Mucosa of stomach (tissue), 1 donor: ENCODE results near the gene MBD4.

Source experiments
- H3K27me3 ChIP-seq: one replicate; pipeline ENCODE4 v1.7.0; 2013; ENCODE audit warnings: mild to moderate bottlenecking, low read length; ENCODE audit not compliant: control insufficient read depth, insufficient read depth
- H3K36me3 ChIP-seq: one replicate; pipeline ENCODE4 v1.7.0; 2013; ENCODE audit warnings: low read length; ENCODE audit not compliant: control insufficient read depth, insufficient read depth
- H3K4me1 ChIP-seq: one replicate; pipeline ENCODE4 v1.7.0; 2013; ENCODE audit warnings: mild to moderate bottlenecking, low read length; ENCODE audit not compliant: control insufficient read depth, insufficient read depth
- H3K4me3 ChIP-seq: one replicate; pipeline ENCODE4 v1.7.0; 2013; ENCODE audit warnings: low read length
- H3K9ac ChIP-seq: one replicate; pipeline ENCODE4 v1.7.0; 2013; ENCODE audit warnings: mild to moderate bottlenecking, low read length, moderate library complexity
- H3K9me3 ChIP-seq: one replicate; pipeline ENCODE4 v1.7.0; 2013; ENCODE audit warnings: mild to moderate bottlenecking, low read length, moderate library complexity; ENCODE audit not compliant: control insufficient read depth
- donor health status: Pancreatic carcinoma.

The MBD4 gene

DNA sequence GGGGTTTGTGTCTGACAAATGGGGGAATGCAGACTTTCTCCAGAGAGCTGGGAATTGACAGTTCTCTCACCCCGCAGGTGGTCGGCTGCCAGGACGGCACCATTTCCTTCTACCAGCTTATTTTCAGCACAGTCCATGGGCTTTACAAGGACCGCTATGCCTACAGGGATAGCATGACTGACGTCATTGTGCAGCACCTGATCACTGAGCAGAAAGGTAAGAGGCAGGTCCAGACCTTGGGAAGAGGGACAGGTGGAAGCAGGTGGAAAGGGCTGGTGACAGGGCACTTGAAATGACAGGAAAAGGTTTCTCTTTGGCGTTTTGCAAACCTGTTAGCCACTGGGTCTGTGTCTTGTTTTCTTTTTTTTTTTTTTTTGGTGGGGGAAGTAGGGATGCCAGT is 36.8 kb upstream of the MBD4 start:
- Histone ChIP-seq H3K36me3 (peaks cover 6% of the 10 kb centered on the region), H3K4me1 (no peaks in the 10 kb centered on the region), H3K27me3 (no peaks in the 10 kb centered on the region), H3K9ac (no peak overlapping the region), H3K9me3 (no peaks in the 10 kb centered on the region), H3K4me3 (no peak overlapping the region)

DNA sequence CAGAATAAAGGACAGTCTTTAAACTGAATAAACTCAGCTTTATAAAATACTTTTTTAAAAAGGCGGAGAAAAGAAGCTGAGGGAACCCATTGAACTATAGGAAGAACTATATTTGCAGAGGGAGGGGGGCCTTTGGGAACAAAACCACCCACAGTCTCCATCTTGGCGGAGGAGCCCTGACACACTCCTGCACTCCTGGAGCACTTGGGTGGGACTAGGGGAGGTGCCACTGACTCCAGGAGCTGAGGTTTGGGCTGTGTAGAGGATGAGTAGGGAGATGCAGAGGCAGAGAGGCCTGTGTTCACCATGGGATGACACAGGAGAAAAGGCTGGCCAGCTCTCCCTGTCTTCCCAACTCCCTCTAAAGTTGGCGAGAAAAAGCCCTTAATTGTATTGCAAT is 36.1 kb upstream of the MBD4 start:
- Histone ChIP-seq H3K9me3 (no peaks in the 10 kb centered on the region), H3K9ac (no peak overlapping the region), H3K4me1 (no peaks in the 10 kb centered on the region), H3K36me3 (peaks cover 9% of the 10 kb centered on the region), H3K27me3 (no peaks in the 10 kb centered on the region), H3K4me3 (no peak overlapping the region)

DNA sequence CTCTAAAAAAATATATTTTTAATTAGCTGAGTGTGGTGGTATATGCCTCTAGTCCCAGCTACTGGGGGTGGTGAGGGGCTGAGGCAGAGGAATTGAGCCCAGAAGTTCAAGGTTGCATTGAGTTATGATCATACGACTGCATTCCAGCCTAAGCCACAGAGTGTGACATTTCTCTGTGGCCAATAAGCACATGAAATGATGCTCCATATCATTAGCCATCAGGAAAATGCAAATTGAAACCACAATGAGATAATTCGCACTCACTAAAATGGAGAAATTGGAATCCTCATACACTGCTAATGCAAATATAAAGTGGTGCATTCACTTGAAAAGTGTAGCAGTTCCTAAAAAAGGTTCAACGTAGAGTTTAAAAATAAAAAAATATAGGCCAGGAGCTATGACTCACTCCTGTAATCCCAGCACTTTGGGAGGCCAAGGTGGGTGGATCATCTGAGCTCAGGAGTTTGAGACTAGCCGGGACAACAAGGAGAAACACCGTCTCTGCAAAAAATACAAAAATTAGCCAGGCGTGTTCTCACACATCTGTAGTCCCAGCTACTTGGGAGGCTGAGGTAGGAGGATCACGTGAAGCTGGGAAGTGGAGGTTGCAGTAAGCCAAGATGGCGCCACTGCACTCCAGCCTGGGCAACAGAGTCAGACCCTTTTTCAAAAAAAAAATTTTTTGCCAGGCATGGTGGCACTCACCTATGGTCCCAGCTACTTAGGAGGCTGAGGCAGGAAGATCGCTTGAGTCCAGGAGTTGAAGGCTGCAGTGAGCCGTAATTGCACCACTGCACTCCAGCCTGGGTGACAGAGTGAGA is 35.4 kb upstream of the MBD4 start:
- Histone ChIP-seq H3K9ac (no peak overlapping the region), H3K9me3 (no peaks in the 10 kb centered on the region), H3K4me3 (no peak overlapping the region), H3K4me1 (no peaks in the 10 kb centered on the region), H3K27me3 (no peaks in the 10 kb centered on the region), H3K36me3 (peaks cover 6% of the 10 kb centered on the region)

DNA sequence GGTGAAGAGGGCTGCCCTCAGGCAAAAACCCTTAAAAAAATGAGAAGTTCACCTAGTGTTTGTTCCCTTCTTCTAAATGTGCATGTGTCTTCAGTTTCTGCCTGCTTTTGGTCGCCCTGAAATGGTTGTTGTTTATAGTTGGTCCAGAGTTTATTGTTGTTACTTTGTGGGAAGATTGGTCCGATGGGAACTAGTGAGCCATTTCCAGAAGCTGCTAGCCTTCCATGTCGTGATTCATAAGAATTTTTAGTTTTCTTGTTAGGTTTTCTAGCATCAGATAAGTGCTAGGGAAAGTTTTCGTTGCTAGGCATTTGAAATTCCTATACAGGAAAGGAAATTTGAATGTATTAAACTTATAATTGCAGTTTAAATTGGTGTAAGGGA is 34.0 kb upstream of the MBD4 start:
- no peaks in the 10 kb centered on the region for H3K9me3 ChIP-seq
- H3K4me3 ChIP-seq = no peak overlapping the region
- H3K27me3 ChIP-seq = no peaks in the 10 kb centered on the region
- no peak overlapping the region for H3K9ac ChIP-seq
- peaks cover 11% of the 10 kb centered on the region for H3K4me1 ChIP-seq
- peaks cover 3% of the 10 kb centered on the region for H3K36me3 ChIP-seq

DNA sequence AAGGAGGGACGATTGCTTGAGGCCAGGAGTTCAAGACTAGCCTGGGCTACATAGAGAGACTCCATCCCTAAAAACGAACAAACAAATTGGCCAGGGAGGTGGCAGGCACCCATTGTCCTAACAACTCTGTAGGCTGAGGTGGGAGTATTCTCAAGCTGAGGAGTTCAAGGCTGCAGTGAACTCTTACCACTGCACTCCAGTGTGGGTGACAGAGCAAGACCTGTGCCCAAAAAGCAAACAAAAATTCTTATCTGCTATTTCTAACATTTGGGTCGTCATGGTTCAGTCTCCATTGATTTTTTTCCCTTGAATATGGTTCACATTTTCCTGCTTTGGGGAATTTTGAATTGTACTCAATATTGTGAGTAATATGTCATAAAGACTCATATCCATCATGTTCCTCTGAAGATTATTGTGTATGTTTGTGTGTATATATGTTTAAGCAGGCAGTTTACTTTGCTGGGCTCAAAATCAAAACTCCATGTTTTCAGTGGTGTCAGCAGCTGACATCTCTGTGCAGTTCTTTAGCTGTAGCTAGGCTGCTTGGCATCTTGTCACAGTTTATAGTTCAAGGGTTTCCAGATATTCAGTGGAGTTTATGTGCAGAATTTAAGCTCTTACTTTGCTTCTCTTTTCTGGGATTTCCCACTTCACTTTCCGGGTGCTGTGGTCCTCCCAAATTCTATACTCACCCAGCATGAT is 33.5 kb upstream of the MBD4 start:
- H3K4me1 ChIP-seq = peaks cover 16% of the 10 kb centered on the region
- H3K9me3 ChIP-seq = no peaks in the 10 kb centered on the region
- H3K36me3 ChIP-seq = peaks cover 3% of the 10 kb centered on the region
- no peaks in the 10 kb centered on the region for H3K27me3 ChIP-seq
- H3K9ac ChIP-seq = no peak overlapping the region
- no peak overlapping the region for H3K4me3 ChIP-seq

DNA sequence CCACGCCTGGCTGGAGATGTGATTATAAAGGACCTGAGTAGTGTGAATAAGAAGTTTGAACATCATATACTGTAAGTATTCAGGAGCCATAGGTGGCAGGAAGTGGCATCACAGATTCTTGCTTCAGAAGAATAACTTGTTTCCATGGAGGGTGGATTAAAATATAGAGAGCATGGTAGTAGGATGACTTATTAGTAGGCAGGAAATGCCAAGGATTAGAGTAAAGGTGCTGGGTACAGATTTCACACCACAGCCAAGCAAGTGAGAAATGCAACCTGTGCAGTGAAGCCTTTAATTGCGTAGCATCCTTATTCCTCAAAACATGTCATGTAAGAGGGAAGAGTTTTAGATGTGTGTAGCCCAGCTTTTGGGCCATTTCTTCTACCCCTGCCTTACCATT is 31.1 kb upstream of the MBD4 start:
- Histone ChIP-seq H3K36me3 (peaks cover 3% of the 10 kb centered on the region), H3K9ac (no peak overlapping the region), H3K4me1 (peaks cover 22% of the 10 kb centered on the region), H3K27me3 (no peaks in the 10 kb centered on the region), H3K9me3 (no peaks in the 10 kb centered on the region), H3K4me3 (no peak overlapping the region)

DNA sequence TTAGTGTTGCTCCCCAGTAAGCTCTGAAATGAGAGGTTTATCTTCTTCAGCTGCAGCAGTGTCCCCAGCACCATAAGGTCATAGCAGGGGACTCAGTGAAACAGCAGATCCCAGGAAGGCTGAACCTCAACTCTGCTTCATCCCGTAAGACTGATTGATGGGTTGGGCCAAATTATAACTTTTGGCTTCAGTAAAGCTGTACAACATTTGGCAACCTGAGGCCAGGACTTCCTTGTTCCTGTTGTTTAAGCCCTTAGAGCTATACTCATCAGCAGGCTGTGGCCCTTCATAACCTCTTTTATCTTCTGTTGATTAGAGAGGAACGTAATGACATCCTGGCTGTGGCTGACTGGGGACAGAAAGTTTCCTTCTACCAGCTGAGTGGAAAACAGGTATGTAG is 29.3 kb upstream of the MBD4 start:
- Histone ChIP-seq H3K36me3 (peaks cover 3% of the 10 kb centered on the region), H3K4me3 (no peak overlapping the region), H3K9ac (no peak overlapping the region), H3K27me3 (no peaks in the 10 kb centered on the region), H3K4me1 (peaks cover 22% of the 10 kb centered on the region), H3K9me3 (no peaks in the 10 kb centered on the region)

DNA sequence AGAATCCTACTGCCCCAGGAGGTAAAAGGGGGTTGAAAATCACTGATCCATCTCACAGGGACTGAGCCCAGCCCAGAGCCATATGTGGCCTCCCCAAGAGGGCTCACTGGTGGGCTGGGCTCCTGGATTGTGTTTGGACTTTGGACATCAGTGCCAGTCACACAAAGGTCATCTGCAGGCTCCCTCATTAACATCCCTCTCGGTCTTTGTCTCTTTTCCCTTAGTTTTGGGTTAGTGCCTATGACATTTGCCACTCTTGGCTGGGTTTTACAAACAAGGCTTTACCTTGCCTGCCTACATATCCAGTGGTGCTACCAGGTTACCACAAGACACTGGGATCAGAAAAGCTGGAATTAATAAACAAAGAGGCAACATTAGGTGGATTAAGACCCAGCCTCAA is 28.2 kb upstream of the MBD4 start:
- Histone ChIP-seq H3K36me3 (peaks cover 3% of the 10 kb centered on the region), H3K4me3 (no peak overlapping the region), H3K4me1 (peaks cover 22% of the 10 kb centered on the region), H3K9ac (no peak overlapping the region), H3K9me3 (no peaks in the 10 kb centered on the region), H3K27me3 (no peaks in the 10 kb centered on the region)

DNA sequence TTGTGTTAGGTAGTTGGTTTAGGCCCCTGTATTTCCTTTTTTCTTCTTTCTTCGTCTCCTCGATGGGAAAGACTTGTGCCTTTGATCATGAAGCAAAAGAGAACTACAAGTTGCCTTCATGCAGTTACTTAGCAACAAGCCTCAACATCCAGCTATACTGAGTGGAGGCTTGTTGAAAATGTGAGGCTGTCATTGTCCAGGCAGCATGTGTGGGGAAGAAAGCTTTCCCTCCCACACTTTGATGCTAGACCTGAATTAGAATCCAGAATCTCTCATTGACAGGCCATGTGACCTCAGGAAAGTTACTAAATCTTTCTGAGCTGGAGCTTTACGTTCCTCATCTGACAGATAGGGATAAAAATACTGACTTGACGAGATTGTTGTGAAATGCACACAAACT is 24.0 kb upstream of the MBD4 start:
- H3K9me3 ChIP-seq = no peaks in the 10 kb centered on the region
- peaks cover 11% of the 10 kb centered on the region for H3K4me1 ChIP-seq
- H3K9ac ChIP-seq = no peak overlapping the region
- H3K36me3 ChIP-seq = no peaks in the 10 kb centered on the region
- H3K27me3 ChIP-seq = no peaks in the 10 kb centered on the region
- H3K4me3 ChIP-seq = no peak overlapping the region

DNA sequence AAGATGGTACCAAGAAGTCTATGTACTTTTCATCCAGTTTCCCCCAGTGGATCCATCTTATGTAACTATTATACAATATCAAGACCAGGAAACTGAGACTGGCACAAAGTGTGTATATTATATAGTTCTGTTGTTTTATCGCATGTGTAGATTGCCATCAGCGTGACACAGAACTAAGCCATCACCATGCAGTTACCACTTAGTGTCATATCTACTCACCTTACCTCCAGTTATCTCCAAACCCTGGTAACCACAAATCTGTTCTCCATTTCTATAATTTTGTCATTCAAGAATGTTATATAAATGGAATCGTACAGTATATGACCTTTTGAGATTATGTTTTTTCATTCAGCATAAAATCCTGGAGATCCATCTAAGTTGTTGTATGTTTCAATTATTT is 23.3 kb upstream of the MBD4 start:
- no peak overlapping the region for H3K4me3 ChIP-seq
- H3K9me3 ChIP-seq = no peaks in the 10 kb centered on the region
- no peaks in the 10 kb centered on the region for H3K36me3 ChIP-seq
- H3K4me1 ChIP-seq = peaks cover 4% of the 10 kb centered on the region
- H3K27me3 ChIP-seq = no peaks in the 10 kb centered on the region
- no peak overlapping the region for H3K9ac ChIP-seq

DNA sequence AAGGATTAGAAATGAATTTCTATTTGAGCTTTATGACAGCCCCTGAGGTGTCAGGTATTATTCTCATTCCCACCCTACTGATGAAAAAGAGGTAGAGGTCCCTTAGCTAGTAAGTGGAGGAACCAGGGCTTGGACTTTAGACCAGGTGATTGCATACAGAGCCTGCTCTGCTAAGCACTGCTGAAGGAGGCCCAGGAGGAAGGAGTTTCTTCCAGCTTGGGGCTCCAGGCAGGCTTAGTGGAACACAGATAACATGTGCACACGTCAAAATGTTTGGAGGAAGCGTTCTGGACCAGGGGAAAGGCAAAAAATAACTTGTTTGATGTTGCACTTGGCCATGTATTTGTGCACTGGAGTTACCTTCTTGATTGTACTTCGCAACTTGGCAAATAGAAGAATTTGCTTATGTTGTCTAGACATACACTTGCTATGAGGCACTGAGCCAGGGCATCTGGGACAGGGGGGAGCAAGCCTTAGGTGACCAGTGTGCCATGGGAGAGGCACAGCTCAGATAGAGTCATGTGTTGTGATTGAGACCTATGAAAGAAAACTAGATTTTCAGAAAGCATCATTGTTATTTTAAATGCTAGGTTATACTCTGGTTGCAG is 22.7 kb upstream of the MBD4 start:
- no peaks in the 10 kb centered on the region for H3K27me3 ChIP-seq
- no peaks in the 10 kb centered on the region for H3K9me3 ChIP-seq
- no peaks in the 10 kb centered on the region for H3K36me3 ChIP-seq
- H3K4me1 ChIP-seq = no peaks in the 10 kb centered on the region
- H3K4me3 ChIP-seq = no peak overlapping the region
- no peak overlapping the region for H3K9ac ChIP-seq

DNA sequence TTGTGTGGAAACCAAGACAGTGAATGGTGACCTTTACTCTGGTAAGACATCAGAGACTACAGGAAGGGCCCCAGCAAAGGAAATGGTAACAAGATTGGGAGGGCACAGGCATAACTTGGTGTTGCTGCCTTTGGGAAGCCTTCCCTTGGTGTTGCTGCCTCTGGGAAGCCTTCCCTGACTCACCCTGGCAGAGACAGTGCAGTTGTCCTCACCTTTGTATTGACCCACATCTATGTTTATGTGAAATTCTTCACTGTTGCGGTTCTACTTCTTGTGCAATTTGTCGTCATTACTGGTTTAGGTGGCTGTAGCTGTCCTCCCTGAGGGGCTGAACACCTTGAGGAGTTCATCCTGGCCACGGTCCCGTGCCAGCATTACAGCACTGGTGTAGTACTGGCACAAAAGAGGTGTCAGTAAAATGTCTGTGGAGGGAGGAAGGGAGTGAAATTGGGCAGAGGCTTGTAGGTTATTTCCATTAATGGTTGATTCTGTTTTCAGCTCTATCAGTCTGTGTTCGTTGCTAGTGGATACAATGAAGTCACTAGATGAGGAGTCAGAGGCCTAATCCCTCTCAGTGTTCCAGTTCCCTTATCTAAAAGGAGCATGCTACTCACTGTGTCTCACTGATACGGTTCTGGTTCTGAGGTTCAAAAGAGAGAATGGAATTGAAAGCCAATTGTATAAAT is 21.9 kb upstream of the MBD4 start:
- Histone ChIP-seq H3K9me3 (no peaks in the 10 kb centered on the region), H3K9ac (no peak overlapping the region), H3K27me3 (no peaks in the 10 kb centered on the region), H3K36me3 (no peaks in the 10 kb centered on the region), H3K4me1 (no peaks in the 10 kb centered on the region), H3K4me3 (no peak overlapping the region)
